Type B pancreatic cell (in vitro differentiated cells): ENCODE results near the gene SNX30. TPM values are rescaled to one million over a fixed set of nuclear protein-coding genes. Genes with fewer than 3 reads are reported as not detected.

Experiments
- DNase-seq: peaks from one replicate; pipeline ENCODE4 v3.0.0; 2021; ENCODE audit warnings: mixed read lengths; ENCODE audit not compliant: unreplicated experiment; ENCODE audit errors: extremely low spot score
- H3K27ac Mint-ChIP-seq: 2 replicates; pipeline ENCODE4 v1.8.0; 2021; ENCODE audit warnings: mild to moderate bottlenecking, mixed read lengths
- H3K27me3 Mint-ChIP-seq: 2 replicates; pipeline ENCODE4 v1.8.0; 2021; ENCODE audit warnings: mixed read lengths
- H3K36me3 Mint-ChIP-seq: 2 replicates; pipeline ENCODE4 v1.8.0; 2021; ENCODE audit warnings: mixed read lengths
- H3K4me1 Mint-ChIP-seq: one replicate; pipeline ENCODE4 v1.8.0; 2021; ENCODE audit warnings: mixed read lengths; ENCODE audit not compliant: unreplicated experiment
- H3K4me3 Mint-ChIP-seq: 2 replicates; pipeline ENCODE4 v1.8.0; 2021; ENCODE audit warnings: mild to moderate bottlenecking, mixed read lengths
- H3K9me3 Mint-ChIP-seq: 2 replicates; pipeline ENCODE4 v1.8.0; 2021; ENCODE audit warnings: mixed read lengths
- total RNA-seq: library from RNA; stranded (reverse); gene quantifications from 2 replicates; pipeline ENCODE4 v1.2.1, GENCODE V29; 2021; ENCODE audit warnings: low replicate concordance
- TF ChIP-seq, protein P1 (sequence below): fragments of 200-600 bp; sonication (generic); conservative IDR thresholded peaks from 2 replicates; pipeline ENCODE4 v1.5.0; 2021; ENCODE audit warnings: antibody characterized with exemption, mild to moderate bottlenecking

SNX30 gene
- total RNA-seq, 1 donor from 2014 or later: 10.6 TPM

- Mint-ChIP-seq H3K4me1 (peaks cover 14% of the 10 kb centered on the region), H3K9me3 (peaks cover 5% of the 10 kb centered on the region)
- DNase-seq: no peak
These were observed 98.0 kb downstream of the SNX30 start for GRCh38 chr9:112848316-112849151.

DNA sequence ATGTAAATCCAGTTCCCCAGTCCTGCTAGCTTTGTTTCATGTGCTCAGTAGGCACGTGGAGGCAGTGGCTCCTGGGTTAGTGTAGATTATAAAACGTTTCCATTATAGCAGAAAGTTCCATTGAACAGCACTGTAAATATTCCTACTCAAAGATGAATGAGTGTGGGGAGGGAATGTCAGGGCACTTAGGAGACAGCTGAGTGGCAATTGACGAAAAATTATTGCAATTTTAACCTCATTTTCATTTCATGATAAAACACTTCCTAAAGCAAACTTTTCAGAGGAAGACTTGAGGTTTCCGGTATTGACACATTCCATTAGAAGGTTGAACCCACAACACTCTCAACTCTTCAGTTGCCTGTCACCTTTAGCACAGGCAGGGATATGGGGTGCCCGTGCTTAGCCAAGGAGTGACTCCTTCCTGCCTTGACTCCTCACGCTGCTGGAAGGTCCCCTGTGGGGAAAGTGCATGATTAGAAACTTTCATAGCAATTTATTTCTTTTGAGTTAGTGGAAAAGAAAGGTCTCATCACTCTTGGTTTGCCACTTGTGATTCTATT lies 98.9 kb downstream of the SNX30 start:
- H3K36me3 Mint-ChIP-seq: peaks cover 19% of the 10 kb centered on the region
- no peak overlapping the region for H3K27ac Mint-ChIP-seq
- H3K27me3 Mint-ChIP-seq: no peaks in the 10 kb centered on the region
- TF ChIP-seq, protein P1, sequence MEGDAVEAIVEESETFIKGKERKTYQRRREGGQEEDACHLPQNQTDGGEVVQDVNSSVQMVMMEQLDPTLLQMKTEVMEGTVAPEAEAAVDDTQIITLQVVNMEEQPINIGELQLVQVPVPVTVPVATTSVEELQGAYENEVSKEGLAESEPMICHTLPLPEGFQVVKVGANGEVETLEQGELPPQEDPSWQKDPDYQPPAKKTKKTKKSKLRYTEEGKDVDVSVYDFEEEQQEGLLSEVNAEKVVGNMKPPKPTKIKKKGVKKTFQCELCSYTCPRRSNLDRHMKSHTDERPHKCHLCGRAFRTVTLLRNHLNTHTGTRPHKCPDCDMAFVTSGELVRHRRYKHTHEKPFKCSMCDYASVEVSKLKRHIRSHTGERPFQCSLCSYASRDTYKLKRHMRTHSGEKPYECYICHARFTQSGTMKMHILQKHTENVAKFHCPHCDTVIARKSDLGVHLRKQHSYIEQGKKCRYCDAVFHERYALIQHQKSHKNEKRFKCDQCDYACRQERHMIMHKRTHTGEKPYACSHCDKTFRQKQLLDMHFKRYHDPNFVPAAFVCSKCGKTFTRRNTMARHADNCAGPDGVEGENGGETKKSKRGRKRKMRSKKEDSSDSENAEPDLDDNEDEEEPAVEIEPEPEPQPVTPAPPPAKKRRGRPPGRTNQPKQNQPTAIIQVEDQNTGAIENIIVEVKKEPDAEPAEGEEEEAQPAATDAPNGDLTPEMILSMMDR: no peak
- H3K4me3 Mint-ChIP-seq: no peak overlapping the region
- H3K4me1 Mint-ChIP-seq: peaks cover 11% of the 10 kb centered on the region
- no peak for DNase-seq
- H3K9me3 Mint-ChIP-seq: peaks cover 5% of the 10 kb centered on the region

More at GRCh38 chr9:112848316-112849151, 98.0 kb downstream of the SNX30 start:
- Mint-ChIP-seq H3K27ac (no peak overlapping the region), H3K27me3 (no peaks in the 10 kb centered on the region), H3K36me3 (peaks cover 16% of the 10 kb centered on the region), H3K4me3 (no peak overlapping the region)
- TF ChIP-seq, protein P1: no peak

DNA sequence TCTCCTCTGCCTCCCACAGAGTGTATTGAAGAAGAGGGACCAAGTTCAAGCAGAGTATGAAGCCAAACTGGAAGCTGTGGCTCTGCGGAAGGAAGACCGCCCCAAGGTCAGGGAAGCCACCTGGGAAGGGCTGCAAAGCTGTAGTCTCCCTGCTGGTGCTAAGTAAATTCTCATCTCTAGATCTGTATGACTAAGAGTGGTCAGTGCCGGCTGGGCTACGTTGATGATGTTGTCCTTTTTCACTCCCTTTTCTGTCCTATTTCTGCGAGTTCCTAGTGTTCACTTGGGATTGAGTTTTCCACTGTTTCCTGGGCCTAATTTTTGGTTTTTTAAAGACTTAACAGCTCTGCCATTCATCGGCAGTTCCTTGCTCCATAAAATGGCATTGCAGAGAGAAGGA lies 100.3 kb downstream of the SNX30 start:
- no peak overlapping the region for H3K4me3 Mint-ChIP-seq
- no peak for DNase-seq
- H3K4me1 Mint-ChIP-seq: peaks cover 3% of the 10 kb centered on the region
- TF ChIP-seq, protein P1: no peak
- peaks cover 15% of the 10 kb centered on the region for H3K36me3 Mint-ChIP-seq
- peaks cover 3% of the 10 kb centered on the region for H3K9me3 Mint-ChIP-seq
- H3K27ac Mint-ChIP-seq: no peak overlapping the region
- no peaks in the 10 kb centered on the region for H3K27me3 Mint-ChIP-seq

GRCh38 chr9:112852741-112853504 lies 102.4 kb downstream of the SNX30 start:
- Mint-ChIP-seq H3K4me3 (no peak overlapping the region), H3K27ac (no peak overlapping the region), H3K27me3 (no peaks in the 10 kb centered on the region), H3K9me3 (no peaks in the 10 kb centered on the region), H3K4me1 (no peaks in the 10 kb centered on the region), H3K36me3 (peaks cover 12% of the 10 kb centered on the region)
- TF ChIP-seq, protein P1: no peak
- no peak for DNase-seq

GRCh38 chr9:112853882-112854585 lies 103.5 kb downstream of the SNX30 start:
- Mint-ChIP-seq H3K27ac (no peak overlapping the region), H3K36me3 (peaks cover 12% of the 10 kb centered on the region), H3K4me3 (no peak overlapping the region), H3K27me3 (no peaks in the 10 kb centered on the region), H3K9me3 (no peaks in the 10 kb centered on the region), H3K4me1 (no peaks in the 10 kb centered on the region)
- no peak for DNase-seq
- TF ChIP-seq, protein P1: no peak
